HG02938 (cell line): ENCODE measurements around the gene KCTD11.
"Not testable (repeated sequence)": the region's sequence is repeated elsewhere in the genome, so short reads cannot be mapped to it uniquely, and the experiment has no call there.

Experiments
- ATAC-seq: cut with Tn5 transposase; IDR thresholded peaks from one replicate; pipeline ENCODE4 v1.9.1; 2021; ENCODE audit warnings: mild to moderate bottlenecking, moderate library complexity; ENCODE audit not compliant: unreplicated experiment

The KCTD11 gene

DNA sequence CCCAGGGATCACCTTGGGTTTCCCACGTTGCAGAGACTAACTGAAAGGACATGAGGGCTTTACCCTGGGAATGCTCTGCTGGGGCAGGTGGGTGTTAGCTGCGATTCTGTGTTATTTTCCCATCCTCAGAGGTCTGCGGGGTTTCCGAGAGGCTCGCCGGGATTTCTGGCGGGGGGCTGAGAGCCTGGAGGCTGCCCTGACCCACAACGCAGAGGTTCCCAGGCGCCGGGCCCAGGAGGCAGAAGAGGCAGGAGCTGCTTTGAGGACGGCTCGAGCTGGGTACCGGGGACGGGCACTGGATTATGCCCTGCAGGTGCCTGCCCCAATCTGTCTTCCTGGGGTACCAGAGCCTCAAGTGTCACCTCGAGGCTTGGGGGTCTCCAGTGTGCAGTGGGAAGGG, 8.7 kb upstream of the KCTD11 start:
- no peak for ATAC-seq

- ATAC-seq: no peak
Measured at GRCh38 chr17:7346761-7347614, 5.0 kb upstream of the KCTD11 start.

DNA sequence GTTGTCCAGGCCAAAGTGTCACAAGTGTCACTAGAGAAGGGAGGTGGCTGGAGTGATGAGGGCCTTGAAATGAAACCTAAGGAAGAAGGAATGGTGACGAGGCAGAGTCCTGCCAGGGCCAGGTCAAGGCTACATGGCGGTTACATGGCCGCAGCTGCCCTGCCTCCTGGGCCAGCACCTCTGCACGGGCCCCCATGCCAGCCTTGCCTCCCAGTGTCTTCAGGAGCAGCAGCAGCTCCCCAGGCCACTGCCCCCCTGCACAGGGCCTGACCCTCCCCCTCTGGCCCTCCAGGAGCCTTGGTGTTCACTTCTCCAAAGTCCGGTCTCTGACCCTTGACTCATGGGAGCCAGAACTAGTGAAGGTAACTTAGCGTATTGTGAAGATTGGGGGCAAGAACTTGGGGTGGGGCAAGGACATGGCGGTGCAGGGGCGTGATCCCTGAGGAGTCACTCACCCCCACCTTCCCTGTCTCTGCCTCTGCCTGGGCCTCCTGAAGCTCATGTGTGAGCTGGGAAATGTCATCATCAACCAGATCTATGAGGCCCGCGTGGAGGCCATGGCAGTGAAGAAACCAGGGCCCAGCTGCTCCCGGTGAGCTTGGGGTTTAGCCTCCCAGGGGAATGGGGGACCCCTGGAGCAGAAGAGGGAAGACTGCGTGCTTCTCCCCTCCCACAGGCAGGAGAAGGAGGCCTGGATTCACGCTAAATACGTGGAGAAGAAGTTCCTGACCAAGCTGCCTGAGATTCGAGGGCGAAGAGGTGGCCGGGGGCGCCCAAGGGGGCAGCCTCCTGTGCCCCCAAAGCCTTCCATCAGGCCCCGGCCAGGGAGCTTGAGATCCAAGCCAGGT, 4.1 kb upstream of the KCTD11 start:
- no peak for ATAC-seq

DNA sequence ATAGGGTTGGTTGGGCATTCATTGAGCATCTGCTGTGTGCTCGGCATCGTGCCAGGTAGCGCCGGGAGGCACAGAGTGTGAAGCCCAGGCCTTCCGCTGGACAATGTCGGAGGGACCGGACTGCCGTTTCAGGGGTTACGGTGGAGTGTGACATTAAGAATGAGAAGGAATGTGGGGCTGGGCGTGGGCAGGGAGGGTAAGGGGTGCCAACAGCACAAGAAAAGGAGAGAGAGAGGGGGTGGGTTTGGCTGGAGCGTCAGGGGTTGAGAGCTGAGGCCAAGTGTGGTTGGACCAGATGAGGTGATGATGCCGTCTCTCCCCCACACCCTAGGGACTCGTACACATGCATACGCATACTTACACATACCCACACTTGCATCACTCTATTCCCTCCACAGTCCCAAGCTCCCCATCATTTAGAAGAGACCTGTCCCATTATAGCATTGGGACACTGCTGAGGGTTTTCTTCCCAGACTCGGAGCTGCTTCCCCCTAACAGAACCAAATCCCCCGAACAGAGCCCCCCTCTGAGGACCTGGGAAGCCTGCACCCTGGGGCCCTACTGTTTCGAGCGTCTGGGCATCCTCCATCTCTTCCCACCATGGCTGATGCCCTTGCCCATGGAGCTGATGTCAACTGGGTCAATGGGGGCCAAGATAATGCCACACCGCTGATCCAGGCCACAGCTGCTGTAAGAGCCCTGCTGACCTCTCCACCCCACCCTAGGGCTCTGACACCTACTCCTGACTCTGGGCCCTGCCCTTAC, 3.3 kb upstream of the KCTD11 start:
- ATAC-seq: no peak

GRCh38 chr17:7352503-7352889, 534 bp downstream of the KCTD11 start:
- ATAC-seq: peak; percentile 22

DNA sequence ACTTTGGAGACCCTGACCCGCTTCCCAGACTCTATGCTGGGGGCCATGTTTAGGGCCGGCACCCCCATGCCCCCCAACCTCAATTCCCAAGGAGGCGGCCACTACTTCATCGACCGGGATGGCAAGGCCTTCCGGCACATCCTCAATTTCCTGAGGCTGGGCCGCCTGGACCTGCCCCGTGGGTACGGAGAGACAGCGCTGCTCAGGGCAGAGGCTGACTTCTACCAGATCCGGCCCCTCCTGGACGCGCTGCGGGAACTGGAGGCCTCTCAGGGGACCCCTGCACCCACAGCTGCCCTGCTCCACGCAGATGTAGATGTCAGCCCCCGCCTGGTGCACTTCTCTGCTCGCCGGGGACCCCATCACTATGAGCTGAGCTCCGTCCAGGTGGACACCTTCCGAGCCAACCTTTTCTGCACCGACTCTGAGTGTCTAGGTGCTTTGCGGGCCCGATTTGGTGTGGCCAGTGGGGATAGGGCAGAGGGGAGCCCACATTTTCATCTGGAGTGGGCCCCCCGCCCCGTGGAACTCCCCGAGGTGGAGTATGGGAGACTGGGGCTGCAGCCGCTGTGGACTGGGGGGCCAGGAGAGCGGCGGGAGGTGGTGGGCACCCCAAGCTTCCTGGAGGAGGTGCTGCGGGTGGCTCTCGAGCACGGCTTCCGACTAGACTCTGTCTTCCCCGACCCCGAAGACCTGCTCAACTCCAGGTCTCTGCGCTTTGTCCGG, 1.1 kb downstream of the KCTD11 start:
- ATAC-seq: no peak

DNA sequence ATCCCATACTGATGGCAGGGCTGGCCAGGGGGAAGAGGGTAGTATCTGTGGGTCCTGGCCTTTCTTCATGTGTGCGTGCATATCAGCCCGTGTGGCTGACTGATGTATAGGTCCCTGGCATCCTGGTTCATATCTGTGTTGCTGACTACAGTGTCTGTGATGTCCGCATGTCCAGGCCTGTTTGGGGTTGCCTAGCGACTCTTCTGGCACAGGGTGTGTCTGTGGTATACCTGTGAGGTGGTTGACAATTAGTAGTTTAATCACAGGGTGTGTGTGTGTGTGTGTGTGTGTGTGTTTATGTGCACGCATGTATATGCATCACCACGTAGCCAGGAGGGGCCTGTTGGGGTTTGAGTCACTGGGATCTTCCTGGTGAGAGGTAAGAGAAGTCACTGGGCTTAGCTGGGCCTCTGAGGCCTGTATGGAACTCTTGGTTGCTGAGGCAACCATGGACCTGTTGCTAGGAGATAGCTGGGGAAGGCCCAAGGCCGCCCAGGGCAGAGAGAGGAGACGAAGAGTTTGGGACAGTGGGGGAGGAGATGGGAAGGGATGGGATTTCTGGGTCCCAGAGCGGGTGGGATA, 2.4 kb downstream of the KCTD11 start:
- no peak for ATAC-seq

- ATAC-seq: no peak
Measured at GRCh38 chr17:7355053-7355452, 3.1 kb downstream of the KCTD11 start, which contains the start of gene TMEM95. Gene TMEM95 (plus strand): TSS chr17:7355156. CDS start chr17:7355205, 49 bp downstream.

DNA sequence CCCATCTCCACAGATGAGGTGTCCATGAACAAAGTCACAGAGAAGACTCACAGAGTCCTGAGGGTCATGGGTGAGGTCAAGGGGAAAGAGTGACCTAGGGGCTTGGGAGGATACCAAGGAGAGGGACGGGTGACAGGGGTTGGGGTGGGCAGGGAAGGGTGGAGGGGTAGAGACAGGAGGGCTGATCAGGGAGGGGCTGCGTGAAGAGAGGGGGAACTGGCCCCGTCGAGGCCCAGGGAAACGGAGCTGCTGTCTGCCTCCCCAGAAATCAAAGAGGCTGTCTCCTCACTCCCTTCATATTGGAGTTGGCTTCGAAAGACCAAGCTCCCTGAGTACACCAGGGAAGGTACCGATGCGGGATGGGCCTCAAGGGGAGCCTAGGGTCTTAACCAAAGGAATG, 3.6 kb downstream of the KCTD11 start:
- no peak for ATAC-seq

DNA sequence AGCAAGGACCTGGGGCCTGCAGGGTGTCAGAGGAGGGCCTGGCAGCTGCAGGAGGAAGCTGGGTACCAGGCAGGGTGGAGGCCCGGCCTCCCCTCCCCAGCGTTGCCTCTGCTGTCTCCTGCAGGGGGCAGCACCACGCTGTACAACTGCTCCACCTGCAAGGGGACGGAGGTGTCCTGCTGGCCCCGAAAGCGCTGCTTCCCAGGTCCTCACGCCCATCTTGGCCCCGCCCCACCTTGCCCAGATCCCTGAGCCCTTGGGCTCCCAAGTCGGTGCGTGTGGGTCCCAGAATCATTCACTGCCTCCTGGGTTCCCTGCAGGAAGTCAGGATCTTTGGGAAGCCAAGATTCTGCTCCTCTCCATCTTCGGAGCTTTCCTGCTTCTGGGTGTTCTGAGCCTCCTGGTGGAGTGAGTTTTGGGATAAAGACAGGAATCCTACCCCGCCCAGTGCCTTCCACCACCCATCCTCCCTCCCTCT, 4.1 kb downstream of the KCTD11 start:
- no peak for ATAC-seq

- ATAC-seq: no peak
Measured at GRCh38 chr17:7356756-7357155, 4.8 kb downstream of the KCTD11 start.

DNA sequence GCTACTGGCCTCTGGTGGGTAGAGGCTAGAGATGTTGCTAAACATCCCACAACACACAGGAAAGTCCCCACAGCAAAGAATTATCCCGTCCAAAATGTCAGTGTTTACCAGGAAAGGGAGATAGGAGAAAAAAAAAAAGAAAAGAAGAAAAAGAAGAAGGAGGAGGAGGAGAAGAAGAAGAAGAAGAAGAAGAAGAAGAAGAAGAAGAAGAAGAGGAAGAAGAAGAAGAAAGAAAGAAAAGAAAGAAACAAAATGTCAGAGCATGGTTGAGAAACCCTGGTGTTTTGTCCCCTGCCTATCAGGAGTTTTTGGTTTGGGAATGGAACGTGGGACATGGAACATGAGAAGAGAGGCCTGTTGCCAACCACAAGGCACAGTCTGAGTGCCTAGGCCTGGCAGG, 5.4 kb downstream of the KCTD11 start:
- ATAC-seq: no peak

GRCh38 chr17:7361906-7362305, 9.9 kb downstream of the KCTD11 start:
- no peak for ATAC-seq

- no peak for ATAC-seq
Measured at GRCh38 chr17:7363311-7363710, 11.3 kb downstream of the KCTD11 start.

- not testable (repeated sequence) for ATAC-seq
Measured at GRCh38 chr17:7365963-7366362, 14.0 kb downstream of the KCTD11 start.

GRCh38 chr17:7367083-7367482, 15.1 kb downstream of the KCTD11 start:
- no peak for ATAC-seq

DNA sequence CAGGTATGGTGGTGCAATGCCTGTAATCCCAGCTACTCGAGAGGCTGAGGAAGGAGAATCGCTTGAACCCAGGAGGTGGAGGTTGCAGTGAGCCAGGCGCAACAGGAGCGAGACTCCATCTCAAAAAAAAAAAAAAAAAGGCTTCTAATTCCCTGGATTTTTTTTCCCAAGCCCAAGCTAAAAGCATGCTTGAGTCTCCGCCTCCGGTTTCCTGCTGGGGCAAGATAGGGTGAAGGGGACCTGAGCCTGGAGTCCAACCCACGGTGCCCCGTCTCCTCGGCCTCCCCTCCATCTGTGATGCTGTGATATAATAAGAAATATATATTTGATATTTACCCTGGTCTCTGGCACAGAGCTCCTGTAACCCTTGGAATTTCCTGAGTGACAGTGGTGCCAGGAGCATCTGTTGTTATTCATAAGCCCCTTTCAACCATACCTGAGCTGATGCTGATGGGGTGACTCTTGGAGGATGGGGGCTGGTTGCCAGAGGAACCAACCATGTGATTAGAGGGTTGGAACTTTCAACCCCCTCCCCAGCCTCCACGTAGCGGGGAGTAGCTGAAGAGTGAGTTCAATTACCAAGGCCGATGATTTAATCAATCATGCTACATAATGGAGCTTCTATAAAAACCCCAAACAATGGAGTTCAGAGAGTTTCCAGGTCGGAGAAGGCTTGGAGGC, 16.1 kb downstream of the KCTD11 start:
- no peak for ATAC-seq

GRCh38 chr17:7368599-7368994, 16.6 kb downstream of the KCTD11 start:
- not testable (repeated sequence) for ATAC-seq

DNA sequence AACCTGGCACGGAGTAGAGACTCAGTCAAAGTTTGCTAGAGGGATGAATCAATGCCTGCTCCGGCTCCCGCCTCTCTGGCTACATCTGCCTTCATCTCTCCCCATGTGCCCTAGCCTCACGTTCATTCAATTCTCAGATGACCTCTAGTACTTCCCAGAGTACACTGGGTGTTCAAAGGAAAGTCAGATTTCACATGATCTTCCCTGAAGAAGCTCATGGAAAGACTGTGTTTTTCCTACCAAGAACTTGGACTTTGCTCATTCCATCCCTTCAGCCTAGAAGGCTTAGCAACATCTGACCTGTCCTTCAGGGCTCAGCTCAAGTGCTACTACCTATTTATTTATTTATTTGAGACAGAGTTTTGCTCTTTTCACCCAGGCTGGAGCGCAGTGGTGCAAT, 17.9 kb downstream of the KCTD11 start:
- ATAC-seq: no peak
